Activated naive CD8-positive, alpha-beta T cell treated with anti-CD3 and anti-CD28 coated beads, Interleukin-2, amount 50 U/mL, for 16 hours (primary cell): ENCODE measurements around the gene ECPAS.
"Not testable (repeated sequence)": the region's sequence is repeated elsewhere in the genome, so short reads cannot be mapped to it uniquely, and the experiment has no call there.

Source experiments
- DNase-seq: peaks from one replicate; pipeline ENCODE4 v3.0.0-alpha.2; 2020; ENCODE audit warnings: low read depth, low spot score

ECPAS gene

GRCh38 chr9:111483858-111484571 lies at the start of gene ECPAS:
Gene ECPAS, minus strand, starts transcription at chr9:111484383. Its CDS starts 11,465 bp downstream, at chr9:111472918.
- peak; percentile 28 for DNase-seq

GRCh38 chr9:111533099-111533790 lies 49.1 kb upstream of the ECPAS start:
- DNase-seq = no peak

GRCh38 chr9:111531716-111532115 lies 47.5 kb upstream of the ECPAS start:
- no peak for DNase-seq

GRCh38 chr9:111529787-111530186 lies 45.6 kb upstream of the ECPAS start:
- DNase-seq = no peak

- no peak for DNase-seq
These were observed 43.2 kb upstream of the ECPAS start for GRCh38 chr9:111527347-111527746.

- peak; percentile 20 for DNase-seq
These were observed 41.1 kb upstream of the ECPAS start, which contains the start of gene ZNF483 for GRCh38 chr9:111525056-111525977. Gene ZNF483, plus strand, starts transcription at chr9:111525179. Its CDS starts 2,217 bp downstream, at chr9:111527396.

GRCh38 chr9:111524731-111525055 lies 40.5 kb upstream of the ECPAS start:
- no peak for DNase-seq

- DNase-seq = no peak
These were observed 31.9 kb upstream of the ECPAS start for GRCh38 chr9:111516061-111516465.

- no peak for DNase-seq
These were observed 30.8 kb upstream of the ECPAS start for GRCh38 chr9:111514967-111515366.

- DNase-seq = not testable (repeated sequence)
These were observed 27.4 kb upstream of the ECPAS start for GRCh38 chr9:111511581-111511980.

- DNase-seq = no peak
These were observed 18.3 kb upstream of the ECPAS start for GRCh38 chr9:111502506-111502905.

- no peak for DNase-seq
These were observed 17.5 kb upstream of the ECPAS start for GRCh38 chr9:111501648-111502047.

- no peak for DNase-seq
These were observed 16.9 kb upstream of the ECPAS start for GRCh38 chr9:111501005-111501562.

GRCh38 chr9:111497196-111497595 lies 13.0 kb upstream of the ECPAS start:
- not testable (repeated sequence) for DNase-seq

- no peak for DNase-seq
These were observed 350 bp upstream of the ECPAS start for GRCh38 chr9:111484572-111484894.

- DNase-seq = peak; percentile 16
These were observed 735 bp downstream of the ECPAS start for GRCh38 chr9:111483439-111483857.

GRCh38 chr9:111482694-111483438 lies 1.3 kb downstream of the ECPAS start:
- DNase-seq = peak; percentile 7

- DNase-seq = no peak
These were observed 2.1 kb downstream of the ECPAS start for GRCh38 chr9:111481885-111482636.

- DNase-seq = no peak
These were observed 6.5 kb downstream of the ECPAS start for GRCh38 chr9:111477677-111478076.

- no peak for DNase-seq
These were observed 9.0 kb downstream of the ECPAS start for GRCh38 chr9:111475195-111475594.
